Loucy (cell line): ENCODE measurements around the gene MRPL53.

ENCODE experiments used
- CTCF ChIP-seq: fragments of 200-600 bp; sonication (generic); conservative IDR thresholded peaks from 2 replicates; pipeline ENCODE4 v1.5.1; 2014; ENCODE audit warnings: mild to moderate bottlenecking, antibody characterized with exemption, low read length
- EZH2phosphoT487 ChIP-seq: fragments of 200-600 bp; IDR thresholded peaks from 2 replicates; pipeline ENCODE4 v1.6.1; 2018; ENCODE audit warnings: antibody characterized with exemption, mild to moderate bottlenecking, moderate library complexity, borderline replicate concordance

GRCh38 chr2:74438248-74438647 lies 34.2 kb downstream of the MRPL53 start:
- TF ChIP-seq CTCF, result no peak
- TF ChIP-seq EZH2phosphoT487, result no peak
